GM19239 (cell line): Measurements from ENCODE around the gene HMGN4.
A peak's percentile ranks its signal among the peaks of the same experiment; 100 is the strongest.

ENCODE experiments used
- DNase-seq: peaks from one replicate; pipeline ENCODE4 v3.0.0; 2011; ENCODE audit warnings: low spot score; ENCODE audit not compliant: insufficient read length
- FAIRE-seq: peaks from 2 replicates; lab custom pipeline; 2011; peaks lifted over from hg19 to GRCh38; lab: Jason Lieb, UNC

Gene HMGN4

GRCh38 chr6:26571592-26572296, 33.6 kb downstream of the HMGN4 start:
- FAIRE-seq (peak; percentile 80), DNase-seq (no peak)

DNA sequence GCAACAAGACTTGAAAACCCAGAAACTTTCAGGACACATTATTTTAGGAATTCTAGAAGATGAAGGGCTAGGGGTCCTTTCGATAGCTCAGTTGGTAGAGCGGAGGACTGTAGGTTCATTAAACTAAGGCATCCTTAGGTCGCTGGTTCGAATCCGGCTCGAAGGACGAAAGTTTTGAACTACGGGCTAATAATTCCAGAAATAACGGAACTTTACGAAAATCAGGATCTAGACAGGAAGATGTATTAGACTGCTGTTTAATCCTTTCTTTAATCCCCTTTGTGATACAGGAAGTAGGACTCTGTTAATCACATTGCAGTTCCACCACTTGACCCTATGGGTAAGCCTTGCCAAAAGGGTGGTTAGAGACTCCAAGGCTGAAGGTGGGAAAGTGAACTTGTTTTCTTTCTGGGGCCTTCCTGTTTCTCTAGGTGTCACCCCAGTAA, 37.4 kb downstream of the HMGN4 start:
- peak; percentile 8 for FAIRE-seq
- no peak for DNase-seq

DNA sequence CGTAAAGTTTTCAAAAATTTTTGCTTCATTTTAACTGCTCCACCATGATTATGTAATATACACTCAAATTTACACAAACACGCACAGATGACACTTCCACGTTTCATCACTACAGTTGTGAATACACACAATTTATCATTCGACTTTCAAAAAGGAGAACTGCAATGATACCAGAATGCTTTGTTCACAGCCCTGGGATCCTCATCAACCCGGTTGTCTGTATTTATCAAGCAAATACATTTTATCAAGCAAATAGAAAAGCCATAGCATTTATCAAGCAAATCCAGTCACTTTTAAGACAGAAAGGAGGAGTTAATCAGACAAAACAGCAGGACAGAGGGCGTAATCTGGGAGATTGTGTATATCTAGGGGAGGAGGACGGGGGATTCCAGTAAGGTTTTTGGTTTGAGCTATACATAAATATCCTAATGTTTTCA, 38.3 kb downstream of the HMGN4 start:
- DNase-seq = no peak
- no peak for FAIRE-seq

- FAIRE-seq = peak; percentile 86
- no peak for DNase-seq
Observed at GRCh38 chr6:26576929-26577719, 39.0 kb downstream of the HMGN4 start.

DNA sequence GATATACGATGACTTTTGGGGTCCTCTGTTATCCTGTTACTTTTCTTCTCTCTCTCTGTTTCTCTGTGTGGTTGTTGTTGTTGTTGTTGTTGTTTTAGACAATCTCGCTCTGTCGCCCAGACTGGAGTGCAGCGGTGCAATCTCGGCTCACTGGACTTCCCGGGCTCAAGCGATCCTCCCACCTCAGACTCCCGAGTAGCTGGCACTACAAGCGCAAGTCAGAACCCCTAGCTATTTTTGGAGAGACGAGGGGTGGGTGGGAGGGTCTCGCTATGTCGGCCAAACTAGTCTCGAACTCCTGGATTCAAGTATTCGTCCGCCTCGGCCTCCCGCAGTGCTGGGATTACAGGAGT, 39.5 kb downstream of the HMGN4 start:
- DNase-seq = no peak
- no peak for FAIRE-seq

DNA sequence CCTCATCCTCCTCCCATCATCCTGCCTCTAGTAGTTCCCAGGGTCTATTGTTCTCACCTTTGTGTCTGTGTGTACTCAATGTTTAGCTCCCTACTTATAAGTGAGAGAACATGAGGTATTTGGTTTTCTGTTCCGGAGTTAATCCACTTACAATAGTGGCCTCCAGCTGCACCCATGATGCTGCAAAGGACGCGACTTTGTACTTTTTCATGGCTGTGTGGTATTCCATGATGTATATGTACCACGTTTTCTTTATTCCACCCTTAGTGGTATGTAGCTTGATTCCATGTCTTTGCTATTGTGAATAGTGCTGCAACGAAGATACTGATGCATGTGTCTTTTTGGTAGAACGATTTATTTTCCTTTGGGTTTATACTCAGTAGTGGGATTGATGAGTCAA, 40.1 kb downstream of the HMGN4 start:
- no peak for FAIRE-seq
- no peak for DNase-seq

DNA sequence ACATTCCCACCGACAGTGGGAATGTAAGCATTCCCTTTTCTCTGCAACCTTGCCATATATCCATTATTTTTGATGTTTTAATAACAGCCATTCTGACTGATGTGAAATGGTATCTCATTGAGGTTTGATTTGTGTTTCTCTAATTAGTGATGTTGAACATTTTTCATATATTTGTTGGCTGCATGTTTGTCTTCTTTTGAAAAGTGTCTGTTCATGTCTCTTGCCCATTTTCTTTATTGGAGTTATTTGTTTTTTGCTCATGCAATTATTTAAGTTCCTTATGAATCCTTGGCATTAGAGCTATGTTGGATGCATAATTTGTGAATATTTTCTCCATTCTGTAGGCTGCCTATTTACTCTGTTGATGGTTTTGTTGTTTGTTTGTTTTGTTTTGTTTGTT, 40.6 kb downstream of the HMGN4 start:
- DNase-seq (no peak), FAIRE-seq (no peak)

GRCh38 chr6:26581164-26581915, 43.2 kb downstream of the HMGN4 start:
- no peak for FAIRE-seq
- no peak for DNase-seq

DNA sequence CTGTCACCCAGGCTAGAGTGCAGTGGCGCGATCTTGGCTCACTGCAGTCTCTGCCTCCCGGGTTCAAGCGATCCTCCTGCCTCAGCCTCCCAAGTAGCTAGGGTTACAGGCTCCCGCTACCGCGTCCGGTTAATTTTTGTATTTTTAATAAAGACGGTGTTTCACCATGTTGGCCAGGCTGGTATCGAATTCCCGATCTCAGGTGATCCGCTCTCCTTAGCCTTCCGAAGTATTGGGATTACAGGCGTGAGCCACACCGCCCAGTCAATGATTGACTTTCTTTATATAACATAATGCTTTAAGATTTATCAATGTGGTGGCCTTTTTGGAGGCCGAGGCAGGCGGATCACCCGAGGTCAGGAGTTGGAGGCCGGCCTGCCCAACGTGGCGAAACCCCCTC, 50.8 kb downstream of the HMGN4 start:
- no peak for FAIRE-seq
- DNase-seq = no peak

GRCh38 chr6:26592649-26593048, 54.5 kb downstream of the HMGN4 start:
- no peak for FAIRE-seq
- DNase-seq = no peak

GRCh38 chr6:26593278-26594130, 55.3 kb downstream of the HMGN4 start:
- no peak for FAIRE-seq
- DNase-seq = no peak

DNA sequence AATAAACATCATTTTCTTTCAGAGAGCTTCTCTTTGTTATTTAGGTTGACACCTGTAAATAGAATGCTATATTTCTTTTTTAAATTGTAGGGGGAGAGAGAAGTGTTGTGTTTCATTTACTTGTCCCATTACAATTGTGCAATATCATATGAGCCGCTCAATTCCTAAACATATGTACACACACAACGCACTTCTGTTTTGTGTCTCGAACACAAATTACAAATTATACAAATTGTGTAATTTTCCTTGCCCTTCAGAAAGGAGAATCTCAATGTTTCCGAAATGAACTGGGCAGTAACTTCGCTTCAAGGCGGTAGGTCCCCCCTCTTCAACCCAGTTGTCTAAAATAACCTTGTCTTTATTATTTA, 55.9 kb downstream of the HMGN4 start:
- FAIRE-seq (no peak), DNase-seq (no peak)

DNA sequence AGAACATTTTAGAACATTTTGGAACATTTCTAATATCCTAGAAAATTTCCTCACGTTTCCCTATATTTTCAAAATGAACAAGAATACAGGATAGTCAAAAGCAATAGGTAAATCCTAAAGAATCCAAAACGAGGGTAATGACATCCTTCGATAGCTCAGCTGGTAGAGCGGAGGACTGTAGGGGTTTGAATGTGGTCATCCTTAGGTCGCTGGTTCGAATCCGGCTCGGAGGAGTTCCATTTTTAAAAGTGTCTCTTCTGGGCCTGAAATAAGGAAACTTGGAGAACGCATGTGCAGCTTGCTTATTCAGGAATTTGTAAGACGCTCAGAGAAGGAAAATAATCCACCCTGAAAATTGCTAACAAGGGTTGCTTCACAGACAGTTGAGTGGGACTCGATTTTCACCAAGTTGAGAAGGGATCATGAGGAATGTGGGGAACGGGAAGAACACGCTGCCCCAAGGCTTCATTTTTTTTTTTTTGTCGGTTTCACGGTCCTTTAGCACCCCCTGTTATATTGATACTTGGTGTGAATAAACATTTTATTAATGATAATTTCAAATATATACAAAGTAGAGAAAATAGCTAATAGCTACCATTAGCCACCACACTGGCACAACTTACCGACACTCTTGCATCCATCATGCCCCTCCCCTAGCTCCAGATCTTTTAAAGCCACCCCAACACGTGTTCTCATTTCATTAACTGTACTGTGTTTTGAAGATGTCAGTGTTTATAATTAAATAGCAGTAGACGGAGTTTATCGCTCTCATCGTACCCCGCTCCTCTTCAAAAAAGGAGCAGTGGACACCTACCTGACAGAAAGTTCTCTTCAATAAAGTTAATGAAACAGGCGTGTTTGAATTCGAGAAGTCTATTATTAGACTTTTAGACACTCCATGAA, 56.8 kb downstream of the HMGN4 start:
- DNase-seq (no peak), FAIRE-seq (peak; percentile 45)

DNA sequence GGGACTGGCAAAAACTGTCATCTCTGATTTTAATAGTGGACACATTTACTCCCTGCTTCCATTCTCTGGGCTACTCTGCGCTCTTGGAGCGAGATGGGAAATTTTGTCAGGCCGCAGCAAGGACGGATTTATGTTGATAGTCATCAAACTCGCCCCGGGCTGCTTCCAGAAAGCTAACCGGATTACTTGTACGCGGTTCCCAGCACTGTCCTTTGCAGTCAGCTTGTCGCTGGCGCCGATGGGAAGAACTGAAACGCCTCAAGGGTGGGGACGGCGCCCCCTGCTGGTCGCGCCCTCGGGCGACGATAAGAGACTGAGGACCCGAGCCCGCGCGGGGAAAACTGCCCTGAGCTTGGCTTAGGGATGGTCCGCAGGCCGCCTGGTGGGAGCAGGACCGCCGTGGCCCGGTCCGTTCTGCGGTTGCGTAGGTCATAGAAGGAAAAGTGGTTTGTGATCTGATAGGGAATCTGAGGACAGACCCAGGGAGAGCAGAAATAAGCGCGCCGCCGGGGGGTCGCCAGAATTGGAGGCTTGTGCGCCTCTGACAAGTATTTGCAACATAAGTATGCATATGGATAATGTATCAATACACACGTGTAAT, 57.6 kb downstream of the HMGN4 start:
- peak; percentile 98 for FAIRE-seq
- DNase-seq = no peak
